Measurements from ENCODE around the gene HDAC1. TPM values are rescaled to one million over a fixed set of nuclear protein-coding genes. Genes with fewer than 3 reads are reported as not detected.

Gene HDAC1
- polyA plus RNA-seq, 1 experiment, result 185 TPM

DNA sequence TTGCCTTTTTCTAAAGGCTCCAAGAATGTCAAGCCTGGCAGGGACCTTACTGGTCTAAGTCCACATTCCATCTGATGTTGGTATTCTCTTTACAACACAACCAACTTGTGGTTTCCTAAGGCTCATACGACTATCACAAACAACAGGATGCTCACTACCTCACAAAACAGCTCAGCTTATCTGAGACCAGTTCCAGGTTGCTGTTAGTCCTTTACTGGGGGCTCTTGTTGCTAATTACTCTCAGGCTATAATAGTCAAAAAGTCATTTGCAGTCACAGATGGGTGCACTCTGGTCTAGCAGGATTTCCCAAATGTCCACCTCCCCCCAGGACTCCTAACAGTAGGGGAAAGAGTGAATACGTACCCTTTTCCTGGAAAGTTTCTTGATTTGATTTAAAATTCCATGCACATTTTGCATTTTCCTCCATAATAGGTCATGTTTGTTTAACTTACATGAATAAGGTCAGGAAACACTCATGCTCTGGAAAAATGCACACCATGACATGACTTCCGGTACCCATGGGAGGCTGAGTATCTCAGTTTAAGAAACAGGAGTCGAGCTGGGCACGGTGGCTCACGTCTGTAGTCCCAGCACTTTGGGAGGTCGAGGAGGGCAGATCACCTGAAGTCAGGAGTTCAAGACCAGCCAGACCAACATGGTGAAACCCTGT lies 24.8 kb upstream of the HDAC1 start:
- POLR2A ChIA-PET, result no interaction called here
- CTCF ChIA-PET, result no interaction called here
- no peaks in the 10 kb centered on the region for H3K36me3 ChIP-seq (ENCODE audit: control insufficient read depth, insufficient read depth, low read length)

DNA sequence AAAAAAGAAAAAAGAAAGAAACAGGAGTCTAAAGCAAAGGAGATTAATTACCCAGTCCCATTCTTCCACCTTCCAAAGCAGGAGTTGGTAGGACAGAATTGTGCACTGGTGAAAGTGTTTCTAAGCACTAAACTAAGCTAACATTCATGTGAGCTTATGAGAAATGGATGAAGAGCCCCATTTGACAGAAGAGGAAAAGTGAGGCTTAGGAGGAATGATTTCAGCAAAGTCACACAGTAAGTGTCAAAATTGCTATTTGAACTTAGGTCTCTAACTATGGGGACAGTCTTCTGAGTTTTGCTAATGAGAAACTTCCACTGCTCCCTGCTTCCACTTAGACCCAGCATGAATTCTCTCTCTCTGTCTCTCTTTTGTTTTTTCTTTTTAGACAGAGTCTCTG lies 22.1 kb upstream of the HDAC1 start:
- H3K4me3 ChIP-seq (ENCODE audit: low read depth, low read length), result no peak overlapping the region
- ChIA-PET POLR2A (no interaction called here), CTCF (interaction anchor here (2.0 kb wide), 1 partner anchor 54 kb away, joined by 5 read pairs; no protein-coding TSS in a partner anchor)
- TF ChIP-seq, protein P1, sequence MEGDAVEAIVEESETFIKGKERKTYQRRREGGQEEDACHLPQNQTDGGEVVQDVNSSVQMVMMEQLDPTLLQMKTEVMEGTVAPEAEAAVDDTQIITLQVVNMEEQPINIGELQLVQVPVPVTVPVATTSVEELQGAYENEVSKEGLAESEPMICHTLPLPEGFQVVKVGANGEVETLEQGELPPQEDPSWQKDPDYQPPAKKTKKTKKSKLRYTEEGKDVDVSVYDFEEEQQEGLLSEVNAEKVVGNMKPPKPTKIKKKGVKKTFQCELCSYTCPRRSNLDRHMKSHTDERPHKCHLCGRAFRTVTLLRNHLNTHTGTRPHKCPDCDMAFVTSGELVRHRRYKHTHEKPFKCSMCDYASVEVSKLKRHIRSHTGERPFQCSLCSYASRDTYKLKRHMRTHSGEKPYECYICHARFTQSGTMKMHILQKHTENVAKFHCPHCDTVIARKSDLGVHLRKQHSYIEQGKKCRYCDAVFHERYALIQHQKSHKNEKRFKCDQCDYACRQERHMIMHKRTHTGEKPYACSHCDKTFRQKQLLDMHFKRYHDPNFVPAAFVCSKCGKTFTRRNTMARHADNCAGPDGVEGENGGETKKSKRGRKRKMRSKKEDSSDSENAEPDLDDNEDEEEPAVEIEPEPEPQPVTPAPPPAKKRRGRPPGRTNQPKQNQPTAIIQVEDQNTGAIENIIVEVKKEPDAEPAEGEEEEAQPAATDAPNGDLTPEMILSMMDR (IDR thresholded peaks at IDR 0.05; ENCODE audit: insufficient read depth, low read depth, low read length), result no peak
- peaks cover 12% of the 10 kb centered on the region for H3K27me3 ChIP-seq (ENCODE audit: control insufficient read depth, insufficient read depth, low read length)
- DNase-seq (ENCODE audit: low read depth), result no peak
- no peaks in the 10 kb centered on the region for H3K36me3 ChIP-seq (ENCODE audit: control insufficient read depth, insufficient read depth, low read length)

More for the DNA sequence above, 24.8 kb upstream of the HDAC1 start:
- no peak for DNase-seq (ENCODE audit: low read depth)
- Histone ChIP-seq H3K4me3 (ENCODE audit: low read depth, low read length) (no peak overlapping the region), H3K27me3 (ENCODE audit: control insufficient read depth, insufficient read depth, low read length) (no peaks in the 10 kb centered on the region)
- TF ChIP-seq, protein P1 (IDR thresholded peaks at IDR 0.05; ENCODE audit: insufficient read depth, low read depth, low read length), result no peak

DNA sequence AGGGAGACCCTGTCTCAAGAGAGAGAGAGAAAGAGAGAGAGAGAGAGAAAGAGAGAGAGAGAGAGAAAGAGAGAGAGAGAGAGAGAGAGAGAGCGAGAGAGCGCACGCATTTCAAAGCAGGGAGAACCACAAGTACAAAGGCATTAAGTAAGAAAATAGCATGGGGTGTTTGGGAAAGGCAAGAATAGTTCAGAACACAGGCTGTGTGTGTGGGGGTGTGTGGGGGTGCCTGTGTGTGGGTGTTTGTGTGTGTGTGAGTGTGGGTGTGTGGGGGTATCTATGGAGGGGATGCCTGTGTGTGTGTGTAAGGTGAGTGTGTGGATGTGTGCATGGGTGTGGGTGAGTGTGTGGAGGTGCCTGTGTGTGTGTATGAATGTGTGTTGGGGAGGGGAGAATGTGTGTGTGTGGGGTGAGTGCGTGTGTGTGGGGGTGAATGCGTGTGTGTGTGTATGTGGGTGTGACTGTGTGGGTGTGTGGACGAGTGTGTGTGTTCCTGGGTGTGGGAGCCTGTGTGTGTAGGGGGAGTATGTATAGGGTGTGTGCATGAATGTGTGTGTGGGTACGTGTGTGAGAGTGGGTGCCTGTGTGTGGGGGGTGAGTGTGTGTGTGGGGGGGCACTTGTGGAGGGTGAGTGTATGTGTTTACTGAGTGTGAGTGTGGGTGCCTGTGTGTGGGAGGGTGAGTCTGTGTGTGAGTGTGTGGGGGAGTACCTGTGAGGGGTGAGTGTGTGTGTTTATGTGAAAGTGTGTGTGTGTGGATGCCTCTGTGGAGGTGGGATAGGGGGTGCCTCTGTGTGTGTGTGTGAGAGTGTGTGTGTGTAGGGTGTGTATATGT lies 19.1 kb upstream of the HDAC1 start:
- Histone ChIP-seq H3K36me3 (ENCODE audit: control insufficient read depth, insufficient read depth, low read length) (no peaks in the 10 kb centered on the region), H3K4me3 (ENCODE audit: low read depth, low read length) (no peak overlapping the region), H3K27me3 (ENCODE audit: control insufficient read depth, insufficient read depth, low read length) (peaks cover 22% of the 10 kb centered on the region)
- TF ChIP-seq, protein P1 (IDR thresholded peaks at IDR 0.05; ENCODE audit: insufficient read depth, low read depth, low read length), result no peak
- no peak for DNase-seq (ENCODE audit: low read depth)
- CTCF ChIA-PET, result no interaction called here
- POLR2A ChIA-PET, result no interaction called here

DNA sequence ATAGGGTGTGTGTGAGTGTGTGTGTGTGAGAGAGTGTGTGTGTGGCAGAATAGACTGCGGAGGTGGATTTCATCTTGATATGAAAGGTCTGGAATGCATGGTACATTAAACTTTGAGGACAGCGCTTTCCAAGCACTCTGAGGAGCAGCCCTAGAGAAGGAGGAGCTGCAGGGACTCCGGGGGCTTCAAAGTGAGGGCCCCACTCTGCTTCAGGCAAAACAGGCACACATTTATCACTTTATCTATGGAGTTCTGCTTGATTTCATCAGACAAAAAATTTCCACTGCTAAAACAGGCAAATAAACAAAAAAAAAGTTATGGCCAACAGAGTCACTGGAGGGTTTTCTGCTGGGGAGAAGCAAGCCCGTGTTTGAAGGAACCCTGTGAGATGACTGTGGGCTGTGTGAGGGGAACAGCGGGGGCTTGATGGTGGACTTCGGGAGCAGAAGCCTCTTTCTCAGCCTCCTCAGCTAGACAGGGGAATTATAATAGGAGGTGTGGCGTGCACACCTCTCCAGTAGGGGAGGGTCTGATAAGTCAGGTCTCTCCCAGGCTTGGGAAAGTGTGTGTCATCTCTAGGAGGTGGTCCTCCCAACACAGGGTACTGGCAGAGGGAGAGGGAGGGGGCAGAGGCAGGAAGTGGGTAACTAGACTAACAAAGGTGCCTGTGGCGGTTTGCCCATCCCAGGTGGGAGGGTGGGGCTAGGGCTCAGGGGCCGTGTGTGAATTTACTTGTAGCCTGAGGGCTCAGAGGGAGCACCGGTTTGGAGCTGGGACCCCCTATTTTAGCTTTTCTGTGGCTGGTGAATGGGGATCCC lies 18.3 kb upstream of the HDAC1 start:
- DNase-seq (ENCODE audit: low read depth), result no peak
- H3K27me3 ChIP-seq (ENCODE audit: control insufficient read depth, insufficient read depth, low read length), result peaks cover 22% of the 10 kb centered on the region
- CTCF ChIA-PET, result interaction anchor here (0.6 kb wide), 1 partner anchor 34 kb away, joined by 3 read pairs; no protein-coding TSS in a partner anchor
- H3K4me3 ChIP-seq (ENCODE audit: low read depth, low read length), result no peak overlapping the region
- H3K36me3 ChIP-seq (ENCODE audit: control insufficient read depth, insufficient read depth, low read length), result no peaks in the 10 kb centered on the region
- POLR2A ChIA-PET, result no interaction called here
- TF ChIP-seq, protein P1 (IDR thresholded peaks at IDR 0.05; ENCODE audit: insufficient read depth, low read depth, low read length), result no peak
